K562 (cell line): ENCODE measurements around the gene BOD1L1. TPM values are rescaled to one million over a fixed set of nuclear protein-coding genes. Genes with fewer than 3 reads are reported as not detected.

Experiments used
- ATAC-seq: fragments of 200-7000 bp; cut with Tn5 transposase; 3 replicates; pipeline ENCODE4 v1.9.1; 2020; ENCODE audit warnings: moderate library complexity
- BruUV-seq: library from RNA; stranded (reverse); fragments of 400-500 nt; replicated peaks from 2 replicates; lab custom pipeline; 2021; lab: Mats Ljungman, UMichigan
- CTCF ChIA-PET: fragments of 300-600 bp; formaldehyde crosslinking; extraction: SDS; loops from one replicate; lab custom pipeline; 2021; ENCODE audit warnings: low intra/inter-chr PET ratio; lab: Yijun Ruan, JAX
- POLR2A ChIA-PET: fragments of 300-600, 350-650 bp; sonication (Branson Sonifier 250); formaldehyde crosslinking; extraction: SDS; loops from one replicate; lab custom pipeline; 2021; ENCODE audit warnings: antibody characterized with exemption, inconsistent platforms; lab: Yijun Ruan, JAX
- DNase-seq, 4 experiments: peaks; one replicate each; pipeline versions ENCODE4 v3.0.0 to v3.0.0-alpha.2; 2011 to 2018; ENCODE audit warnings: low spot score in 3 of 4, mixed read lengths in 3 of 4; ENCODE audit errors: extremely low read depth in 1 of 4
- FAIRE-seq: peaks from 2 replicates; lab custom pipeline; 2011; peaks lifted over from hg19 to GRCh38; lab: Jason Lieb, UNC
- H2AFZ ChIP-seq: 2 replicates; pipeline ENCODE4 v1.6.0; 2011; ENCODE audit warnings: low read depth, low read length, control low read depth, inconsistent platforms
- H3K27ac ChIP-seq: fragments of 200-600 bp; 3 replicates; pipeline ENCODE4 v1.8.0; 2011; ENCODE audit warnings: low read depth, mild to moderate bottlenecking, control low read depth, inconsistent platforms, low read length, moderate library complexity, mixed read lengths; ENCODE audit errors: extremely low read depth
- H3K27me3 ChIP-seq, 2 experiments: fragments of 300-600 bp in 1 of 2; 2 replicates in 1 of 2; 3 replicates in 1 of 2; pipeline versions ENCODE4 v1.6.0 to v1.8.0; 2011; ENCODE audit warnings: inconsistent platforms in 2 of 2, low read length in 2 of 2, mild to moderate bottlenecking in 1 of 2, mixed read lengths in 1 of 2, moderate library complexity in 1 of 2; ENCODE audit not compliant: control insufficient read depth in 2 of 2, insufficient read depth in 2 of 2
- H3K36me3 ChIP-seq: fragments of 300-600 bp; 3 replicates; pipeline ENCODE4 v1.8.0; 2011; ENCODE audit warnings: mild to moderate bottlenecking, low read length, inconsistent platforms; ENCODE audit not compliant: control insufficient read depth, insufficient read depth
- H3K4me1 ChIP-seq, 2 experiments: fragments of 200-600 bp in 1 of 2; replicated peaks in 1 of 2; 2 replicates in 1 of 2; 3 replicates in 1 of 2; pipeline versions ENCODE4 v1.5.1 to v1.8.0; 2011; ENCODE audit warnings: inconsistent platforms in 2 of 2, low read length in 2 of 2, mild to moderate bottlenecking in 1 of 2, mixed read lengths in 1 of 2, moderate library complexity in 1 of 2; ENCODE audit not compliant: control insufficient read depth in 2 of 2, insufficient read depth in 2 of 2
- H3K4me2 ChIP-seq: 2 replicates; pipeline ENCODE4 v1.6.1; 2011; ENCODE audit warnings: low read length, control low read depth, inconsistent platforms, mixed read lengths; ENCODE audit not compliant: insufficient read depth
- H3K4me3 ChIP-seq: fragments of 200-600 bp; sonication (generic), shearing (Covaris generic); 2 replicates; pipeline ENCODE4 v1.5.1; 2016; ENCODE audit warnings: control low read depth, inconsistent platforms
- H3K79me2 ChIP-seq: fragments of 200-600 bp; 3 replicates; pipeline ENCODE4 v1.8.0; 2011; ENCODE audit warnings: low read length, inconsistent platforms; ENCODE audit not compliant: control insufficient read depth, insufficient read depth
- H3K9ac ChIP-seq, 2 experiments: 2 replicates each; pipeline versions ENCODE4 v1.6.0 to v1.6.1; 2011; ENCODE audit warnings: low read depth in 2 of 2, low read length in 2 of 2, control low read depth in 1 of 2, inconsistent platforms in 1 of 2, mild to moderate bottlenecking in 1 of 2, mixed read lengths in 1 of 2; ENCODE audit not compliant: insufficient read depth in 1 of 2
- H3K9me1 ChIP-seq: one replicate; pipeline ENCODE4 v1.6.0; 2011; ENCODE audit warnings: inconsistent platforms, mild to moderate bottlenecking, low read length, moderate library complexity; ENCODE audit not compliant: control insufficient read depth, insufficient read depth
- H3K9me3 ChIP-seq: replicated peaks from 2 replicates; pipeline ENCODE4 v1.5.1; 2011; ENCODE audit warnings: low read depth, low read length, inconsistent platforms; ENCODE audit not compliant: control insufficient read depth, insufficient read depth
- H4K20me1 ChIP-seq: replicated peaks from 2 replicates; pipeline ENCODE4 v1.6.1; 2011; ENCODE audit warnings: low read length, inconsistent platforms, mixed read lengths; ENCODE audit not compliant: control insufficient read depth, insufficient read depth
- DMBX1 ChIP-seq: fragments of 250-450 bp; sonication (Bioruptor Pico); IDR thresholded peaks from 2 replicates; pipeline ENCODE4 v1.8.0; 2022; ENCODE audit warnings: inconsistent platforms, mild to moderate bottlenecking, moderate library complexity, borderline replicate concordance
- L3MBTL2 ChIP-seq: fragments of 450-650 bp; IDR thresholded peaks from 2 replicates; pipeline ENCODE4 v1.6.1; 2016; ENCODE audit warnings: mild to moderate bottlenecking, moderate library complexity
- PYGO2 ChIP-seq: fragments of 450-650 bp; IDR thresholded peaks from 2 replicates; pipeline ENCODE4 v1.6.1; 2016; ENCODE audit warnings: mild to moderate bottlenecking, missing genetic modification characterization, moderate library complexity, missing compliant biosample characterization
- THAP7 ChIP-seq: fragments of 250-450 bp; sonication (Bioruptor Pico); IDR thresholded peaks from 2 replicates; pipeline ENCODE4 v1.5.0; 2021
- ZNF740 ChIP-seq, 3 experiments: fragments of 200-800 bp in 1 of 3; sonication (Bioruptor generic) in 1 of 3; sonication (generic) in 1 of 3; formaldehyde crosslinking in 1 of 3; IDR thresholded peaks; 2 replicates each; pipeline versions ENCODE4 v1.6.1 to v1.8.0; 2016 to 2022; ENCODE audit warnings: mild to moderate bottlenecking in 2 of 3, missing compliant biosample characterization in 2 of 3, missing genetic modification characterization in 2 of 3, missing genetic modification reagents in 1 of 3
- WGBS: fragments of 100-300 bp; shearing (Covaris generic); methylation state at CpG from one replicate; pipeline ENCODE4 v1.1.6; 2016; ENCODE audit warnings: low coverage, mixed read lengths; ENCODE audit not compliant: insufficient coverage; ENCODE audit errors: missing lambda C conversion rate; 5-methylcytosine and 5-hydroxymethylcytosine counted together
- in situ Hi-C: fragments of 300-500 bp; cut with MboI; formaldehyde crosslinking; loops from 4 replicates; pipeline ENCODE4 v1.15.0; 2018; ENCODE audit warnings: inconsistent platforms, mixed read lengths
- intact Hi-C: fragments of 100-400 bp; cut with micrococcal nuclease; formaldehyde crosslinking; loops from 2 replicates; pipeline ENCODE4 v1.14.2; 2022
- polyA plus RNA-seq, 8 experiments: library from polyadenylated mRNA; depleted of rRNA in 4 of 8; stranded (reverse) in 5 of 8; unstranded in 3 of 8; fragments of >200 nt; fragmentation: Nextera tagmentation in 2 of 8; fragmentation: Illumina TruSeq in 1 of 8; extraction: Ambion mirVana in 2 of 8; extraction: Trizol in 1 of 8; gene quantifications; 2 replicates each; pipeline versions ENCODE4 v1.2.1 to v1.2.3, GENCODE V29; 2011 to 2014; ENCODE audit warnings: inconsistent platforms in 1 of 8, missing spikeins in 1 of 8
- total RNA-seq, 7 experiments: library from RNA; depleted of rRNA in 6 of 7; stranded (reverse); fragments of >200 nt in 6 of 7; fragmentation: Illumina TruSeq in 2 of 7; extraction: Trizol in 2 of 7; gene quantifications; 2 replicates each; pipeline versions ENCODE4 v1.2.1 to v1.2.3, GENCODE V29; 2011 to 2021; ENCODE audit warnings: low replicate concordance in 1 of 7
- TF ChIP-seq, protein P1 (sequence below): sonication (generic); formaldehyde crosslinking; IDR thresholded peaks from 2 replicates; pipeline ENCODE4 v1.8.0; 2022; ENCODE audit warnings: mild to moderate bottlenecking, missing genetic modification reagents
- TF ChIP-seq, protein P2 (sequence below), 2 experiments: IDR thresholded peaks; 2 replicates each; pipeline ENCODE4 v1.6.1; 2011; ENCODE audit warnings: borderline replicate concordance in 1 of 2, control low read depth in 1 of 2, low read depth in 1 of 2, low read length in 1 of 2, mild to moderate bottlenecking in 1 of 2, mixed read lengths in 1 of 2, moderate library complexity in 1 of 2; ENCODE audit not compliant: insufficient read depth in 1 of 2, insufficient read length in 1 of 2, poor library complexity in 1 of 2, severe bottlenecking in 1 of 2; ENCODE audit errors: extremely low read depth in 1 of 2

BOD1L1 gene
- total and polyA plus RNA-seq, 9 of the 15 experiments (the other 6 are each of a cell fraction or from before 2014, with no cell fraction given): 4.8 to 23.2 (median 17.7) TPM

DNA sequence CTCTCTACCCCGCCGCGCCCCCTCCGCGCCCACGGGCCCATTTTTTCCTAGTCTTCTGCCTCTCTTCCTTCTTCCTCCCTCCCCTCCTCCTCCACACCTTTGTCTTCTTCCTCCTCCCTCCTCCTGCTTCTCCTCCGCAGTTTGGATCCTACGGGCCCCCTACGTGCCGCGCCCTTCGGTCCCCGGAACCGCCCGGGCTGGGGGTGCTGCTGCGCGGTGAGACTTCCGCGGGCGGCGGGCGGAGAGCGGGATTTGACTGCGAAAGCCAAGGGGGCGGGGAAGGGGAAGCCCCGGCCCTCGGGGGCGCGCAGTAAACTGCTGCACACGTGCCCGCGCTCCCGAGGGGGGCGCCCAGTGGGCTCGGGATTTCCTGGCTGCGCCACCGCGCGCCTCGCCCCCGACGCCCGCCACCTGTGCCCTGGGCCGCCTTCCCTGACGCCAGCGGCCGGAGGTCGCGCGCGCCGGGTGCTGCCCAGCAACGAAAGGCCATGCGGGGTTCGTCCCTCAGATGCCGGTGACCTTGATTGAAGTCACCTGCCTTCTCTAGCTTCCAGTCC, 80.0 kb downstream of the BOD1L1 start:
- Histone ChIP-seq H2AFZ (0 out of 2 replicates have a peak overlapping the region, but pooled peaks have one; percentile 40), H3K79me2 (no peaks in the 10 kb centered on the region), H3K9me3 (peaks cover 4% of the 10 kb centered on the region; the same call in 1 of the 2 replicates), H3K27me3 (peaks cover 0 to 4% of the 10 kb centered on the region in 2 experiments; a peak in 1 of 5 replicates), H3K36me3 (no peaks in the 10 kb centered on the region), H3K4me3 (peak overlapping the region; percentile 28), H3K4me1 (peaks cover 2 to 31% of the 10 kb centered on the region in 2 experiments; a peak in 4 of 5 replicates), H3K4me2 (peak overlapping the region; percentile 32; the same call in 1 of the 2 replicates), H3K9ac (peak overlapping the region in 1 of 2 experiments; percentile 20; a peak in 1 of 4 replicates), H3K27ac (no peak overlapping the region), H3K9me1 (no peaks in the 10 kb centered on the region), H4K20me1 (no peaks in the 10 kb centered on the region)
- in situ Hi-C loops: loop anchor here (5.0 kb wide), 1 partner anchor 700 kb away; no protein-coding TSS in a partner anchor
- TF ChIP-seq L3MBTL2: peak; percentile 46; the same call in 1 of the 2 replicates
- TF ChIP-seq PYGO2: no peak
- TF ChIP-seq, protein P1, sequence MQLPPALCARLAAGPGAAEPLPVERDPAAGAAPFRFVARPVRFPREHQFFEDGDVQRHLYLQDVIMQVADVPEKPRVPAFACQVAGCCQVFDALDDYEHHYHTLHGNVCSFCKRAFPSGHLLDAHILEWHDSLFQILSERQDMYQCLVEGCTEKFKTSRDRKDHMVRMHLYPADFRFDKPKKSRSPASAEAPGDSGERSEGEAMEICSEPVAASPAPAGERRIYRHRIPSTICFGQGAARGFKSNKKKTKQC (CRISPR knock-in tag): 0 out of 2 replicates have a peak, but pooled peaks have one; percentile 38
- TF ChIP-seq THAP7: no peak
- TF ChIP-seq ZNF740 (CRISPR knock-in tag; IDR thresholded peaks at IDR 0.05): 0 out of 2 replicates have a peak, but pooled peaks have one; percentile 36
- no peak for TF ChIP-seq ZNF740 (tag; IDR thresholded peaks at IDR 0.05)
- TF ChIP-seq DMBX1 (CRISPR knock-in tag): no peak
- TF ChIP-seq, protein P2, sequence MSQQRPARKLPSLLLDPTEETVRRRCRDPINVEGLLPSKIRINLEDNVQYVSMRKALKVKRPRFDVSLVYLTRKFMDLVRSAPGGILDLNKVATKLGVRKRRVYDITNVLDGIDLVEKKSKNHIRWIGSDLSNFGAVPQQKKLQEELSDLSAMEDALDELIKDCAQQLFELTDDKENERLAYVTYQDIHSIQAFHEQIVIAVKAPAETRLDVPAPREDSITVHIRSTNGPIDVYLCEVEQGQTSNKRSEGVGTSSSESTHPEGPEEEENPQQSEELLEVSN (IDR thresholded peaks at IDR 0.05; ENCODE audit: borderline replicate concordance in 1 of 2, extremely low read depth in 1 of 2, insufficient read depth in 1 of 2, insufficient read length in 1 of 2, low read depth in 1 of 2, low read length in 1 of 2, poor library complexity in 1 of 2, severe bottlenecking in 1 of 2): peak in 1 of 2 experiments; percentile 56
- BruUV-seq: no TSS peak
- DNase-seq (no peak), ATAC-seq (no peak), FAIRE-seq (no peak)
- CTCF ChIA-PET: interaction anchor here (3.7 kb wide), 1 partner anchor 696 kb away, joined by 25 read pairs; no protein-coding TSS in a partner anchor
- POLR2A ChIA-PET: interaction anchor here (0.8 kb wide), 1 partner anchor 66 kb away, joined by 3 read pairs; no protein-coding TSS in a partner anchor
- intact Hi-C loops: loop anchor here (5.0 kb wide), 2 partner anchors 65 to 115 kb away; partner anchors contain the start of gene RAB28
- WGBS: 18% methylated on average over 24 of the region's 56 CpGs
